ENCODE measurements around the gene SYCE1.
"Not testable (repeated sequence)": the region's sequence is repeated elsewhere in the genome, so short reads cannot be mapped to it uniquely, and the experiment has no call there.

SYCE1 gene

DNA sequence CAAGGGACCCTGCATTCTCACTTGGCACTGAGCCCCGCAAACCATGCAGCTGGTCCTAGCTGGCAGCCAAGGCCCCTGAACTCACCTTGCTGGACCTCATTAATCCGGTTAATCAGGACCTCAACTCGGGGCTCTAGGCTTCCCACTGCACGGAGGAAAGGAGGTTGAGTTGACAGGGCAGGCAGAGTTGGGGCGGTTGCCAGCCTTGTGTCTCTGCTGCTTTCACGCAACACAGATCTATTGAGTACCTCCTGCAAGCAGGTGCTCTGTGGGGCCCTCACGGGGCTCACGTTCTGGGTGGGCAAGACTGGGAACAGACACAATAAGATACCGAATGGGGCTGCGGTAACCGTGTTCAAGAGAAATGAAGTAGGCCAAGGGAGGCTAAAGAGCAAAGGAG is 6.2 kb downstream of the SYCE1 start:
- no peak for DNase-seq (ENCODE audit: low read depth in 2 of 2)

GRCh38 chr10:133557381-133557780 is 8.0 kb downstream of the SYCE1 start:
- DNase-seq (ENCODE audit: low read depth in 2 of 2), result no peak

DNA sequence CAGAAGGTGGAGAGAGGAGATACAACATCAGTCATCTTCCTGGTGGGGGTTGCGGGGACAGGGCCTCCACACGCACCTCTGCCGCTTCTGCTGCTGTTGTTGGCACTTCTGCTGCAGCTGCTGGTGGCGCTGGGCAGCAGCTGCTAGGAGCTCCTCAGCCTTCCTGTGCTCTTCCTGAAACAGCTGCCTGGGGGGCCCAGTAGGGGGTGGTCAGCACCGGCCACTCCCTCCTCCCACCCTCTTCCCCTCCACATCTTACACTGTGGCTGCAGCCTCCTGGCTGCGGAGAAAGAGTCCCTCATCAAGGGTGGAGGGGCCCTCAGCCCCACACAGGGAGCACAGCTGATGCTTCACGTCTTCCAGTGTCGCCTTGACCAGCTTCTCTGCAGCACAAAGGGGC is 9.9 kb downstream of the SYCE1 start:
- no peak for DNase-seq (ENCODE audit: low read depth in 2 of 2)

DNA sequence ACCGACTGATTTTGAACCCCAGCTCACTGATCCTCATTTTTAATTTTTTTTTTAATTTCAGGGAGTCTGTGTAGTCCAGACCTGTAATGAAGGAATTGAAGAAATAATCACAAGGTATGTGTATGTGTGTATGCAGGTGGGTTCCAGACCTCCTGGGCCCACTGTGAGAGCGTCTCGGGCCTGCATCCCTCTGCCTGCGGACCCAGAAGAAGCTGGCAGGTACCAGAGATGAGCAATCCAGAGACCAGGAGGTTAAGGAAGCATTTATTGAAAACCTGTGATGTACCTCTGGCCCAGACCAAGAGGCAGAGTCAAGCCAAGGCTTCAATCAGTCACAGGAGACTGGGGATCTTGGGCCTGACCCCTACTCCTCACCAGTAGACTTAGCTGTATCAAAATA is 10.8 kb downstream of the SYCE1 start:
- DNase-seq (ENCODE audit: low read depth in 2 of 2), result no peak

- no peak for DNase-seq (ENCODE audit: low read depth in 2 of 2)
Observed at GRCh38 chr10:133544506-133544905, 20.9 kb downstream of the SYCE1 start.

- not testable (repeated sequence) for DNase-seq (ENCODE audit: low read depth in 2 of 2)
Observed at GRCh38 chr10:133541441-133541975, 23.9 kb downstream of the SYCE1 start.

DNA sequence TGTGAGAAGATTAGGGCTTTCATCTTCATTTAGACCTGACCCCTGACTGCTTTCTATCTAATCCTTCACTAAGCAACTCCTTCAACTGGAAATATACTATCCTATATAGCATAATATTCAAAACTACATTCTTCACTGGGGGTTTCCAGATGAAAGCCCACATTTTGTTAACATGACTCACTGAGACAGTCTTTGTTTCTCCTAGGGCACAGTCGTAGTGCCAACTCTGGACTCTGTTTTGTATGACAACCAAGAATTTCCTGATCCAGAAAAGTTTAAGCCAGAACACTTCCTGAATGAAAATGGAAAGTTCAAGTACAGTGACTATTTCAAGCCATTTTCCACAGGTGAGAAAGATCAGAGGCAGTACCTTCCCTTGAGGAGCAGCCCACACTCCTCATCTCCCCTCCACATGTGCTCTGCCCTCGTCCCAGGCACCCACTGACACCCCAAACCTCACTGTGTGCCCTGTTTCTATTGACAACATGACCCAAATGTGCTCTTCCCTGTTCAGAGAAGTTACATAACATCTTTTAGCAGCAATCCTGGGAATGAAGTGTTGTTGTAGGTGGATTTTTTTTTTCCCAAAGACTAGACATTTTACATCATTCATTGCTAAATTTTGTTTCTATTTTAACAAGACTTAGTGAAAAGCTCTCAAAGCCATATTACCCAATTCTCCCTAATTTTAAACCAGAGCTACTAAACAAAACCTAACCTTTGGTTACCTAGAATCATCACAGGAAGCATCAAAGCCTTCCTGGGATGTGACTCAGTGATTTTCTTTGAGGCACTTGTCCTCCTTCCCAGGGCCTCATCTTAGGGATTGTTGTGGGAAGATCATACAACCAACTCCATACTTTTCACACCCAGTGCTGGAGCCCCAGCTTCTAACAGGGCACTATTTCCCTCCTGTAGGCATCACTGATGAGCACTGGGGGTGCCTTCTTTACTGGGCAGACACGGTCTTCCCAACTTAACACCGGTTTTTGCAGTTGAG is 27.5 kb downstream of the SYCE1 start:
- no peak for DNase-seq (ENCODE audit: low read depth in 2 of 2)

- no peak for DNase-seq (ENCODE audit: low read depth in 2 of 2)
Observed at GRCh38 chr10:133536198-133536597, 29.2 kb downstream of the SYCE1 start.

- DNase-seq (ENCODE audit: low read depth in 2 of 2), result no peak
Observed at GRCh38 chr10:133534417-133534816, 31.0 kb downstream of the SYCE1 start.

- DNase-seq (ENCODE audit: low read depth in 2 of 2), result no peak
Observed at GRCh38 chr10:133532871-133533270, 32.5 kb downstream of the SYCE1 start.

GRCh38 chr10:133530506-133530905 is 34.9 kb downstream of the SYCE1 start:
- DNase-seq (ENCODE audit: low read depth in 2 of 2), result no peak

- DNase-seq (ENCODE audit: low read depth in 2 of 2), result no peak
Observed at GRCh38 chr10:133529576-133529946, 35.8 kb downstream of the SYCE1 start.

DNA sequence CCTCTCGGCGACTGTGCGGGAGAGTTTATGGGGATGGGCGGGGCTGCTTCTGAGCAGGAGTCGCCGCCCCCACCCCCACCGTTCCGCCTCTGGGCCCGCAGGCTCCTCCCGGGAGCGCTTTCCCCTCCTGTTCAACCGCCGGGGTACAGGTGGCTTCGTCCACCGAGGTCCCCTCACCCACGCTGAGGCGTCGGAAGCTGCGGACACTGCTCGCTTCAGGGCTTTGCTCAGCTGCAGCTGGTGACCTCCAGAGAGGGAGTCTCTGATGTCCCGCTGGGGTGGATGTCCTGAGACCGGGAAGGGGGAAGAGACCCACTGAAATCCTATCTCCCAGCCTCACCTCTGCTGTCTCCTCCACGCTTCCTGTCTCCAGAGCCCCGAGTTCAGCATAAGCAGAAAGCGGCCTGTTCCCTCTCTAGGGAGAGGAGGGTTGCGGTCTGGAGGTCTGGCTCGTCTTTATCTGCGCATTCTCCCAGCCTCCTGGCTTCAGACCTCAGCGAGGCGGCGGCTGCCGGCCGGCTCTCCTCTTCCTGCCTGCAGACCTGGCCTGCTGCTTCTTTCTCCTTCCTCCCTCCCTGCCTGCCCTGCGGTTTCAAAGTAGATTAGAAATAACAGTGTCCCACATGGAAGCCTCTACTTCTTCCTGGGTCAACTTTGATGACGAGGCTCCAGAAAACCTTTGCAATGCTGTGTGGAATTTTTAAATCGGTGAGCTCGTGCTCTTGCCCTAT is 36.4 kb downstream of the SYCE1 start:
- DNase-seq (ENCODE audit: low read depth in 2 of 2), result no peak

DNA sequence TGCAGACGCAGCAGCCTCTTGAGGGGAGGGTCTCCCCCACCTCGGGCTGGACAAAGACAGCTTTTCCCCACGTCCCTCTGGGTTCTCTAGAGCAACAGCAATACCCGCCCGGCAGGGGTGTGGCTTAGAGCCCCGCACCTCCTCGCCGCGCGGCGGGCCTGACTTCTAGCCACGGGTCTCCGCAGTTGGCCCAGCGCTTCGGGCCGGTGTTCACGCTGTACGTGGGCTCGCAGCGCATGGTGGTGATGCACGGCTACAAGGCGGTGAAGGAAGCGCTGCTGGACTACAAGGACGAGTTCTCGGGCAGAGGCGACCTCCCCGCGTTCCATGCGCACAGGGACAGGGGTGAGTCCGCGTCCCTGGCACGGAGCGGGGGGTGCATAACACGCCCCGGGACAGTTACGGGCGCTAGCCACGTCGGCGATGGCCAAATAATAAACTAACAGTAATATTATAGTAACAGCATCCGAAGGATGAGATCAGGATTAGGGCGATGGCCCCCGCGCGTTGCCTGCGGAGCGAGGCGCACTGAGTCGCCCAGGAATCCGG is 37.0 kb downstream of the SYCE1 start:
- no peak for DNase-seq (ENCODE audit: low read depth in 2 of 2)

GRCh38 chr10:133527771-133528271 is 37.6 kb downstream of the SYCE1 start:
- no peak for DNase-seq (ENCODE audit: low read depth in 2 of 2)

DNA sequence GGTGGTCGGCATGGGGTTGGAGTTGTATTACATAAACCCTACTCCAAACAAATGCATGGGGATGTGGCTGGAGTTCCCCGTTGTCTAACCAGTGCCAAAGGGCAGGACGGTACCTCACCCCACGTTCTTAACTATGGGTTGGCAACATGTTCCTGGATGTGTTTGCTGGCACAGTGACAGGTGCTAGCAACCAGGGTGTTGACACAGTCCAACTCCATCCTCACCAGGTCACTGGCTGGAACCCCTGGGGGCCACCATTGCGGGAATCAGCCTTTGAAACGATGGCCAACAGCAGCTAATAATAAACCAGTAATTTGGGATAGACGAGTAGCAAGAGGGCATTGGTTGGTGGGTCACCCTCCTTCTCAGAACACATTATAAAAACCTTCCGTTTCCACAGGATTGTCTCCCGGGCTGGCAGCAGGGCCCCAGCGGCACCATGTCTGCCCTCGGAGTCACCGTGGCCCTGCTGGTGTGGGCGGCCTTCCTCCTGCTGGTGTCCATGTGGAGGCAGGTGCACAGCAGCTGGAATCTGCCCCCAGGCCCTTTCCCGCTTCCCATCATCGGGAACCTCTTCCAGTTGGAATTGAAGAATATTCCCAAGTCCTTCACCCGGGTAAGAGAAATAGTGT is 38.3 kb downstream of the SYCE1 start, which contains the start of gene CYP2E1:
CYP2E1 (plus strand) TSS at position 407 of the 632 bp plus-strand sequence; CDS start at position 440, 33 bp downstream.
- DNase-seq (ENCODE audit: low read depth in 2 of 2), result no peak

DNA sequence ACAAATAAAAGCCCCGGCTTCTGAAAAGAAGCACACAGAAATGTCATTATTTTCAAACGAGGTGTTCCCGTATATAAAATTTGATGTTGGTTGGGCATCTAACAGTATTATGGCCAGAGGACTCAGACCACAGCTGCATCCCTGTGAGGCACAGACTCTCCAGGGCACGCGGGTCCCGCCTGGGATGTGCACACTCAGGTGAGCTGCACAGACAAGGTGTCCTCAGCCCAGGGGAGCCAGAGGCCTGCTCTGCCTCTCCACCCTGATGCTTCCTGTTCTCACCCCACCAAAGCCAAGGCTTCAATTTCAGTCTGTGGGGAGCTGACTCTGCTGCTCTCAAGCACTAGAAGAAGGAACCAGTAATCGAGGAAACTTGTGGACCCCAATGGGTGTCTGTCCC is 39.9 kb downstream of the SYCE1 start:
- no peak for DNase-seq (ENCODE audit: low read depth in 2 of 2)

- no peak for DNase-seq (ENCODE audit: low read depth in 2 of 2)
Observed at GRCh38 chr10:133523631-133524203, 41.7 kb downstream of the SYCE1 start.

- peak; percentile 78 to 97 for DNase-seq (ENCODE audit: low read depth in 2 of 2)
Observed at GRCh38 chr10:133520193-133520738, 45.1 kb downstream of the SYCE1 start.

DNA sequence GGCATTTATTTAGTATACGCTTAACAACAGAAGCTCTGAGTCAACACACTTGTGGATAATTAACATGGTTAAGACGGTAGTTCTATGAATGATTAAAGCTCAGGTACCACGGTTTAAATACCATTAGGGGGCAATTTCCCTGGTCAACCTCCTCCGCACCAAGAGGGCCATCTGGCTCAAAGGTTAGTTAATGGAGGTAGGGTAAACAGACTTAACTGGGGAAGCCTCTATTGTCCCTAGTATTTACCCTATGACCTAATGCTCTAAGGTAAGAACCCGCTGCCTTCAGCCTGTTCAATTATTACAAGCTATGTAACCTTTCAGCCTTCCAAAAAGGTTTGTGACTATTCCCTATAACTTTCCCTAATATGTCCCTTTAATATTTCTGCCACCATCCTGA is 46.9 kb downstream of the SYCE1 start:
- not testable (repeated sequence) for DNase-seq (ENCODE audit: low read depth in 2 of 2)

DNA sequence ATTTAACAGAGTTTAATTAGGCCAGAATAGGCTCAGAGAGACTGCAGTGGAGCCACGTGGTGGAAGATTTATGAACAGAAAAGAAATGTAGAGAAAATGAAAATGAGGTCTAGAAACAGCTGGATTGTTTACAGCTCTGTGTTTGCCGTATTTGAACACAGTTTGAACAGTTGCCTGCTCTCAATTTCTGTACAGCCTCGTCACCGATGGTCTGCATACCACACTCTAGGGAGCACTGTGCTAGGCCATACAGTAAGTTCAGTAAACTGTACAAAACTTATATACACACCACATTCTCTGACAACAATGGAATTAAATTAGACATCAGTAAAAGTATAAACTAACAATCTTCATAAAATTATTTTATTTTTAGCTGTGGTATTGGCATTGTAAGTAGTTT is 49.3 kb downstream of the SYCE1 start:
- no peak for DNase-seq (ENCODE audit: low read depth in 2 of 2)
